Progenitor cell of endocrine pancreas (in vitro differentiated cells): ENCODE measurements around the gene TVP23C. TPM values are rescaled to one million over a fixed set of nuclear protein-coding genes. Genes with fewer than 3 reads are reported as not detected.

ENCODE experiments used
- DNase-seq: peaks from one replicate; pipeline ENCODE4 v3.0.0; 2021; ENCODE audit warnings: low spot score; ENCODE audit not compliant: unreplicated experiment
- H3K27ac Mint-ChIP-seq: 2 replicates; pipeline ENCODE4 v1.8.0; 2021; ENCODE audit warnings: mild to moderate bottlenecking, moderate library complexity, mixed read lengths
- H3K27me3 Mint-ChIP-seq: 2 replicates; pipeline ENCODE4 v1.8.0; 2021; ENCODE audit warnings: mixed read lengths
- H3K36me3 Mint-ChIP-seq: 2 replicates; pipeline ENCODE4 v1.8.0; 2022; ENCODE audit warnings: mixed read lengths; ENCODE audit not compliant: insufficient read depth
- H3K4me1 Mint-ChIP-seq: 2 replicates; pipeline ENCODE4 v1.8.0; 2021; ENCODE audit warnings: low read depth, mixed read lengths
- H3K4me3 Mint-ChIP-seq: 2 replicates; pipeline ENCODE4 v1.8.0; 2021; ENCODE audit warnings: low read depth, mild to moderate bottlenecking, moderate library complexity, mixed read lengths
- H3K9me3 Mint-ChIP-seq: 2 replicates; pipeline ENCODE4 v1.8.0; 2021; ENCODE audit warnings: low read depth, mixed read lengths
- total RNA-seq: library from RNA; stranded (reverse); gene quantifications from 2 replicates; pipeline ENCODE4 v1.2.1, GENCODE V29; 2021
- TF ChIP-seq, protein P1 (sequence below): fragments of 200-600 bp; sonication (generic); IDR thresholded peaks from one replicate; pipeline ENCODE4 v1.5.0; 2021; ENCODE audit warnings: antibody characterized with exemption, mild to moderate bottlenecking; ENCODE audit not compliant: unreplicated experiment

The TVP23C gene
- total RNA-seq, 1 donor from 2014 or later = 41.7 TPM

DNA sequence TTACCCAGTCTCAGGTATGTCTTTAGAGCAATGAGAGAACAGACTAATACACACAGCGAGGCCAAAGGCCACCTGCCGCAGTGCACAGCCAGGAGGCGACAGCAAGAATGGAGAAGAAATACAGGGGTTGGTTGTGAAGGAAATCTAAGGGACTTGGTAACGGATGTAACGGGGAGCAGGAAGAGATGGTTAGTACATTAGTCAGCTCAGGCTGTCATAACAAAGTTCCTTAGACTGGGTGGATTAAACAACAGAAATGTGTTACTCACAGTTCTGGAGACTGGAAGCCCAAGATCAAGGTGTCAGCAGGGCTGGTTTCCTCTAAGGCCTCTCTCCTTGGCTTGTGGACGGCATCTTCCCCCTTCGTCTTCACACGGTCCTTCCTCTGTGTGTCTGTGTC lies 47.1 kb downstream of the TVP23C start:
- Mint-ChIP-seq H3K4me1 (peaks cover 12% of the 10 kb centered on the region), H3K27me3 (no peaks in the 10 kb centered on the region), H3K9me3 (no peaks in the 10 kb centered on the region), H3K4me3 (no peak overlapping the region), H3K36me3 (peaks cover 27% of the 10 kb centered on the region), H3K27ac (no peak overlapping the region)
- TF ChIP-seq, protein P1, sequence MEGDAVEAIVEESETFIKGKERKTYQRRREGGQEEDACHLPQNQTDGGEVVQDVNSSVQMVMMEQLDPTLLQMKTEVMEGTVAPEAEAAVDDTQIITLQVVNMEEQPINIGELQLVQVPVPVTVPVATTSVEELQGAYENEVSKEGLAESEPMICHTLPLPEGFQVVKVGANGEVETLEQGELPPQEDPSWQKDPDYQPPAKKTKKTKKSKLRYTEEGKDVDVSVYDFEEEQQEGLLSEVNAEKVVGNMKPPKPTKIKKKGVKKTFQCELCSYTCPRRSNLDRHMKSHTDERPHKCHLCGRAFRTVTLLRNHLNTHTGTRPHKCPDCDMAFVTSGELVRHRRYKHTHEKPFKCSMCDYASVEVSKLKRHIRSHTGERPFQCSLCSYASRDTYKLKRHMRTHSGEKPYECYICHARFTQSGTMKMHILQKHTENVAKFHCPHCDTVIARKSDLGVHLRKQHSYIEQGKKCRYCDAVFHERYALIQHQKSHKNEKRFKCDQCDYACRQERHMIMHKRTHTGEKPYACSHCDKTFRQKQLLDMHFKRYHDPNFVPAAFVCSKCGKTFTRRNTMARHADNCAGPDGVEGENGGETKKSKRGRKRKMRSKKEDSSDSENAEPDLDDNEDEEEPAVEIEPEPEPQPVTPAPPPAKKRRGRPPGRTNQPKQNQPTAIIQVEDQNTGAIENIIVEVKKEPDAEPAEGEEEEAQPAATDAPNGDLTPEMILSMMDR = no peak
- DNase-seq = no peak

DNA sequence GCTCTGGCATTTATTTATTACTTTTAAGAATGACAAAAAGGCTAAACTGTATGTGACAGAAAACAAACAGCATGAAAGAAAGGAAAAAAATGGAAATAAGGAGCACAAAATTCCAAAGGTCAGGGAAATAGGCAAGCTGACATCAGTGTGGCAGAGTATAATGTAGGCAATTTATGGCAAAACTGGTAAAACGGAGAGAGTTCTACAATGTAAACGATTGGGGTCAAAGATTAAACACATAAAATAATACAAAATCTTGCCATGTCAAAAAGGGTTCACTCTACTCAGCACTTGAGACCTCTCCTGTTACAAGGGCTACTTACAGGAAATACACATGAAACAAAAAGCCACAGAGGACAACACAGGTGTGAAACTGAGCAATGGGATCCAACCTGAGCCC lies 48.8 kb downstream of the TVP23C start:
- Mint-ChIP-seq H3K27ac (no peak overlapping the region), H3K4me1 (peaks cover 12% of the 10 kb centered on the region), H3K36me3 (peaks cover 26% of the 10 kb centered on the region), H3K9me3 (no peaks in the 10 kb centered on the region), H3K4me3 (no peak overlapping the region), H3K27me3 (no peaks in the 10 kb centered on the region)
- DNase-seq = no peak
- TF ChIP-seq, protein P1 = no peak

DNA sequence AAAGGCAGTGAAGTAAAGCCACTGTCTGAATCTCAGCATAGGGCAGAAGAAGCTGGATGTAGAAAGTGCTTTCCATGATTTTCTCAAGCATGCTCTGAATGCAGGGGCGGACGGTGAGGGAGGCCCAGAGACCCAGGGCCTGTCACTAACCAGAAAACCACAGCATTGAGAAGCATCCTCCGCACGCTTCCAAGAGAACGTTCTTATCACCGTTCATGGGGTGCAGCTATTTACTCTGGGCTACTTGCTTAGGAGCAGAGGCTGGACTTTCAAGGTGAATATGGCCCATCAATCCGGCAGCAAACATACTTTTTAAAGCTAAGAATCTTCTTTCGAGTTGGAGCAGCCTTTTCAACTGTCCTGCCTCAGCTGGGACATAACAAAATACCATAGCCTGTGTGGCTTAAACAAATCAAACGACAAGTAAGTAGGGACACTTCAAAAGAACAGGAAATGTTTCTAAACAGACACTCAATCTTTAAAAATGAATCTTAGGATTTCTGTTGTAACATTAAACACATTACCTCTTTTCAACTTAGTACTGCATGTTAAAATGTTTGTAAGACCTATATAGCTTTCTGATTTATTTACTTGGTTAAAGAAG lies 49.3 kb downstream of the TVP23C start:
- peaks cover 24% of the 10 kb centered on the region for H3K36me3 Mint-ChIP-seq
- no peak for DNase-seq
- H3K4me3 Mint-ChIP-seq = no peak overlapping the region
- TF ChIP-seq, protein P1 = no peak
- H3K4me1 Mint-ChIP-seq = peaks cover 12% of the 10 kb centered on the region
- H3K27ac Mint-ChIP-seq = no peak overlapping the region
- no peaks in the 10 kb centered on the region for H3K27me3 Mint-ChIP-seq
- no peaks in the 10 kb centered on the region for H3K9me3 Mint-ChIP-seq

DNA sequence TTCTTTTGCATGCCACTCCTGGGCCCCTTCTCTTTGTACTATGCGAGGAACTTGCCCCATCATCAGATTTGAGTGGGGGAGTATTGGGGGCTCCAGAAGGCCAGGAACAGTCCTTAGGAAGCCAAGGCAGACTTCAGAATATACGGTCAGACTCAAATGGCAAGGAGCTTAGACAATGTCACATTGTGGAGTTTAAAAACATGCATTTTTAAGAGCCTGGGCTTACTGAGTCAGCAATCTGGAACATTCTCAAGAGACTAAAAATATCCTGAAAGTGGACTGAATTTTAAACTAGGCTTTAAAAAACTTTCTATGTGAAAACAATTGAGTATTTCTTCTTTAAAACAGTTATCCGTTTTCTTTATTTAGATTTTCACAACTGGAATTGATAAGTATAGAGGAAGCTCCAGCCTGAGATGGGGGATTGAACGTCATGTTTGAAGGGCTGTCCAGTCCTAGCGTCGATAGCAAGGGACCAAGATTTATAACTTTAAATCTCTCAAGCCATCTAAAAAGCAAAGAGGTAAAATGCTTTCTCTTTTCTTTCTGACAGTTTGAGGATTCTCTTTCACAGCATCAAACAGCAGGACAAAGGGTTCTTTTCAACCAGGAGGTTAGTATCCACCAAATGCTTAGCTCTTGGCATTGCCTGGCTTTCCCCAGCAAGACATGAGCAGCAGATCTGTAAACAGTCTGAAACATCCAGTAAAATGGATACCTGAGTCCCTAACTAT lies 50.1 kb downstream of the TVP23C start:
- DNase-seq = no peak
- Mint-ChIP-seq H3K9me3 (no peaks in the 10 kb centered on the region), H3K27ac (no peak overlapping the region), H3K4me1 (peaks cover 12% of the 10 kb centered on the region), H3K27me3 (no peaks in the 10 kb centered on the region), H3K4me3 (no peak overlapping the region), H3K36me3 (peaks cover 26% of the 10 kb centered on the region)
- TF ChIP-seq, protein P1 = no peak

DNA sequence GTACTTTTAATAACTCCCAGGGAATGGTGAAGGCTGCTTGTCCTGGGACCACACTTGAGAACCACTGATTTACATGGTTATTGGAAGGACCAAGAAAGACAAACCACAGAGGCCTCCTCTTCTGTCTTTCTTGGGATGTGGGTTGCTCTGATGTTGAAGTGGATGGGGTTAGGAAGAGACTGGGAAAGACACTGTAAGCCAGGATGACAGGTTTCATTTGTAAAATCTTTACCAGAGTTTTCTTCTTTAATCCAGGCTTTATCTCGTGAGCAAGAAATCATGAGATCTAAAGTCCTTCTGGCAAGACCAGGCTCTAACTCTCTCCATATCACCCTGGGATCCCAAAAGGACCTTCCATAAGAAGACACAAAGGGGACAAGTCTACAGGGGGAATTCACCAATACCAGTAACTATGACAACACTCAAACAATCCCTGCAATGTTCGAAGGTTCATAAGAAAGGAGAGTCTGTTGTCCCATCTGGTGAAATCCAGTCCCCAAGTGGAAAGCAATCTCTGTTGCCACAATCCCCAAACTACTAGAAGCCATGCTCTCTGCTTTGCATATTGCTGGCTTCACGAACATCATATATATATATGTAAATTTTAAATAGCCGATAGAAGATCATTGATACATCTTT lies 51.1 kb downstream of the TVP23C start:
- Mint-ChIP-seq H3K27ac (no peak overlapping the region), H3K4me3 (no peak overlapping the region), H3K4me1 (peaks cover 12% of the 10 kb centered on the region), H3K9me3 (no peaks in the 10 kb centered on the region), H3K36me3 (peaks cover 29% of the 10 kb centered on the region), H3K27me3 (no peaks in the 10 kb centered on the region)
- TF ChIP-seq, protein P1 = no peak
- DNase-seq = no peak
